ENCODE results near the gene C1R. TPM values are rescaled to one million over a fixed set of nuclear protein-coding genes. Genes with fewer than 3 reads are reported as not detected.
"Not testable (repeated sequence)": the region's sequence is repeated elsewhere in the genome, so short reads cannot be mapped to it uniquely, and the experiment has no call there.

The C1R gene
- total RNA-seq, 1 experiment from 2014 or later: 1.3 TPM

DNA sequence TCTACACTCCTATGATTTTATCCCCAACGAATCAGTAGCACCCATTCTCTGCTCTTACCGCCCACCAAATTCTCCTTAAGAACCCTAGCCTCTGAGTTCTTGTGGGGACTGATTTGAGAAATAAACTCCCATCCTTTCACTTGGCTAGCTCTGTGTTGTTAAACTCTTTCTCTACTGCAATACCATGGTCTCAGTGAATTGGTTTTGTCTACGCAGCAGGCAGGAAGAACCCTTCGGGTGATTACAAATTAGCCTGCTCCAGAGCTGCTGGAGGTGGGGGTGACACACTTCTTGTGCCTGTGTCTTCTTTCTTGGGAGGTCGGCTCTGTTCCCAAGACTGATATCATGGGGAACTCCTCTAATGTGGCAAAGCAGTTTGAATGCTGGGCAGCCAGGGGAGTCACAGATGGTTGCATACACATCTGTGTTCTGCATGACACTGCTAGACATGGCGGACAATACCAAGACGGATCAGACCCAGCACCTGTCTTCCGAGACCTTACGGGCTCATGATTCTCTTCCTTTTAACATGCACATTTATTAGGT lies 33.3 kb downstream of the C1R start:
- no peak overlapping the region for H3K27ac ChIP-seq (ENCODE audit: low read length)
- no peak overlapping the region for H3K4me3 ChIP-seq (ENCODE audit: low read depth in 2 of 2, low read length in 2 of 2)
- H3K36me3 ChIP-seq (ENCODE audit: control insufficient read depth, insufficient read depth, low read length): no peaks in the 10 kb centered on the region
- H3K4me1 ChIP-seq (ENCODE audit: control insufficient read depth, insufficient read depth, low read length): no peaks in the 10 kb centered on the region
- TF ChIP-seq SIN3A (IDR thresholded peaks at IDR 0.05; ENCODE audit: borderline replicate concordance, insufficient read depth, low read depth, low read length) (no peak), TCF7L2 (IDR thresholded peaks at IDR 0.05; ENCODE audit: low read depth, low read length) (no peak), POLR2AphosphoS5 (IDR thresholded peaks at IDR 0.05; ENCODE audit: low read depth, low read length) (no peak)
- TF ChIP-seq, protein P1, sequence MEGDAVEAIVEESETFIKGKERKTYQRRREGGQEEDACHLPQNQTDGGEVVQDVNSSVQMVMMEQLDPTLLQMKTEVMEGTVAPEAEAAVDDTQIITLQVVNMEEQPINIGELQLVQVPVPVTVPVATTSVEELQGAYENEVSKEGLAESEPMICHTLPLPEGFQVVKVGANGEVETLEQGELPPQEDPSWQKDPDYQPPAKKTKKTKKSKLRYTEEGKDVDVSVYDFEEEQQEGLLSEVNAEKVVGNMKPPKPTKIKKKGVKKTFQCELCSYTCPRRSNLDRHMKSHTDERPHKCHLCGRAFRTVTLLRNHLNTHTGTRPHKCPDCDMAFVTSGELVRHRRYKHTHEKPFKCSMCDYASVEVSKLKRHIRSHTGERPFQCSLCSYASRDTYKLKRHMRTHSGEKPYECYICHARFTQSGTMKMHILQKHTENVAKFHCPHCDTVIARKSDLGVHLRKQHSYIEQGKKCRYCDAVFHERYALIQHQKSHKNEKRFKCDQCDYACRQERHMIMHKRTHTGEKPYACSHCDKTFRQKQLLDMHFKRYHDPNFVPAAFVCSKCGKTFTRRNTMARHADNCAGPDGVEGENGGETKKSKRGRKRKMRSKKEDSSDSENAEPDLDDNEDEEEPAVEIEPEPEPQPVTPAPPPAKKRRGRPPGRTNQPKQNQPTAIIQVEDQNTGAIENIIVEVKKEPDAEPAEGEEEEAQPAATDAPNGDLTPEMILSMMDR (IDR thresholded peaks at IDR 0.05): no peak
- TF ChIP-seq, protein P2, sequence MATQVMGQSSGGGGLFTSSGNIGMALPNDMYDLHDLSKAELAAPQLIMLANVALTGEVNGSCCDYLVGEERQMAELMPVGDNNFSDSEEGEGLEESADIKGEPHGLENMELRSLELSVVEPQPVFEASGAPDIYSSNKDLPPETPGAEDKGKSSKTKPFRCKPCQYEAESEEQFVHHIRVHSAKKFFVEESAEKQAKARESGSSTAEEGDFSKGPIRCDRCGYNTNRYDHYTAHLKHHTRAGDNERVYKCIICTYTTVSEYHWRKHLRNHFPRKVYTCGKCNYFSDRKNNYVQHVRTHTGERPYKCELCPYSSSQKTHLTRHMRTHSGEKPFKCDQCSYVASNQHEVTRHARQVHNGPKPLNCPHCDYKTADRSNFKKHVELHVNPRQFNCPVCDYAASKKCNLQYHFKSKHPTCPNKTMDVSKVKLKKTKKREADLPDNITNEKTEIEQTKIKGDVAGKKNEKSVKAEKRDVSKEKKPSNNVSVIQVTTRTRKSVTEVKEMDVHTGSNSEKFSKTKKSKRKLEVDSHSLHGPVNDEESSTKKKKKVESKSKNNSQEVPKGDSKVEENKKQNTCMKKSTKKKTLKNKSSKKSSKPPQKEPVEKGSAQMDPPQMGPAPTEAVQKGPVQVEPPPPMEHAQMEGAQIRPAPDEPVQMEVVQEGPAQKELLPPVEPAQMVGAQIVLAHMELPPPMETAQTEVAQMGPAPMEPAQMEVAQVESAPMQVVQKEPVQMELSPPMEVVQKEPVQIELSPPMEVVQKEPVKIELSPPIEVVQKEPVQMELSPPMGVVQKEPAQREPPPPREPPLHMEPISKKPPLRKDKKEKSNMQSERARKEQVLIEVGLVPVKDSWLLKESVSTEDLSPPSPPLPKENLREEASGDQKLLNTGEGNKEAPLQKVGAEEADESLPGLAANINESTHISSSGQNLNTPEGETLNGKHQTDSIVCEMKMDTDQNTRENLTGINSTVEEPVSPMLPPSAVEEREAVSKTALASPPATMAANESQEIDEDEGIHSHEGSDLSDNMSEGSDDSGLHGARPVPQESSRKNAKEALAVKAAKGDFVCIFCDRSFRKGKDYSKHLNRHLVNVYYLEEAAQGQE (IDR thresholded peaks at IDR 0.05; ENCODE audit: insufficient read depth in 1 of 2, low read depth in 2 of 2, low read length in 1 of 2): no peak
- ChIA-PET CTCF (no interaction called here), POLR2A (no interaction called here)
- BruUV-seq (replicated peaks): no TSS peak
- no peaks in the 10 kb centered on the region for H3K9me3 ChIP-seq (ENCODE audit: control insufficient read depth, insufficient read depth, low read depth, low read length)
- in situ Hi-C loops (cut with HindIII; ENCODE audit: low pct_unique_long_range_greater_than_20kb, low sequenced_read_pairs) (no loop called here), intact Hi-C loops (cut with micrococcal nuclease; ENCODE audit: unreplicated experiment) (no loop called here)
- DNase-seq (ENCODE audit: low read depth, low spot score): no peak
- no peak for ATAC-seq
- peaks cover 3% of the 10 kb centered on the region; the same call in 1 of the 2 replicates for H3K27me3 ChIP-seq (ENCODE audit: control insufficient read depth, insufficient read depth, low read length)

DNA sequence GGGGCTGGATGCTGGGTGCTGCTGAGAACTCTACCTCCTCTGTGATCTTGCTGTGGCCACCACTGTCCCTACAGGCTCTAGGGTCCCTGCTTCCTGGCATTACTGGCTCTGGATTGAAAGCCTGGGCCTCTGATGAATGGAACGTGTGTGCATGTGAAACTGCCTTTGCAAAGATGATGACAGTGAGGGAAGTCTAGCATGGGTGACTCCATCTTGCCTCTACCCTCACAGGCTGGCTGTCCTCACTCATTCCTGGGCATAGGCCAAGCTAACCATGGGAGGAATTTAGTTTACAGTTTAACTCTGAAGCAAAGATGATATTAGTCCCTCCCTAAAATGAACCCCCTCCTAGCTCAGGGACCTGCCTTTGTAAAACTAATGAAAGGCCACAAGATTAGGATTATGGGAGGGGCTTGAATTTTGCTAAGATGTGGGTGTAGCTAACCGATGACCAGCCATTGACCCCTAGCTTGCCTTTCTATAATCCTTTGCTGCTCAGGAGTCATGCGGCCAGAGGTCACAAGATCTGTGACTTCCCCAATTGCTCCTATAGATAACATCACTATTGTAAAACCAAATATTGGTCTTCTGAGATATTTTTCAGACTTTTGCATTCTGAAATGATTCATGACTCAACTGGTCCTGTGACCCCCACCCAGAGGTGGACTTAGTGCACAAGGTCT lies 33.9 kb downstream of the C1R start:
- no TSS peak for BruUV-seq (replicated peaks)
- in situ Hi-C loops (cut with HindIII; ENCODE audit: low pct_unique_long_range_greater_than_20kb, low sequenced_read_pairs) (no loop called here), intact Hi-C loops (cut with micrococcal nuclease; ENCODE audit: unreplicated experiment) (no loop called here)
- peaks cover 3% of the 10 kb centered on the region; the same call in 1 of the 2 replicates for H3K27me3 ChIP-seq (ENCODE audit: control insufficient read depth, insufficient read depth, low read length)
- H3K9me3 ChIP-seq (ENCODE audit: control insufficient read depth, insufficient read depth, low read depth, low read length): no peaks in the 10 kb centered on the region
- POLR2A ChIA-PET: no interaction called here
- H3K4me3 ChIP-seq (ENCODE audit: low read depth in 2 of 2, low read length in 2 of 2): no peak overlapping the region
- CTCF ChIA-PET: no interaction called here
- no peaks in the 10 kb centered on the region for H3K36me3 ChIP-seq (ENCODE audit: control insufficient read depth, insufficient read depth, low read length)
- no peak for DNase-seq (ENCODE audit: low read depth, low spot score)
- no peak overlapping the region for H3K27ac ChIP-seq (ENCODE audit: low read length)
- TF ChIP-seq, protein P2 (IDR thresholded peaks at IDR 0.05; ENCODE audit: insufficient read depth in 1 of 2, low read depth in 2 of 2, low read length in 1 of 2): no peak
- TF ChIP-seq TCF7L2 (IDR thresholded peaks at IDR 0.05; ENCODE audit: low read depth, low read length) (no peak), SIN3A (IDR thresholded peaks at IDR 0.05; ENCODE audit: borderline replicate concordance, insufficient read depth, low read depth, low read length) (no peak)
- TF ChIP-seq, protein P1 (IDR thresholded peaks at IDR 0.05): no peak
- H3K4me1 ChIP-seq (ENCODE audit: control insufficient read depth, insufficient read depth, low read length): no peaks in the 10 kb centered on the region
- no peak for ATAC-seq

DNA sequence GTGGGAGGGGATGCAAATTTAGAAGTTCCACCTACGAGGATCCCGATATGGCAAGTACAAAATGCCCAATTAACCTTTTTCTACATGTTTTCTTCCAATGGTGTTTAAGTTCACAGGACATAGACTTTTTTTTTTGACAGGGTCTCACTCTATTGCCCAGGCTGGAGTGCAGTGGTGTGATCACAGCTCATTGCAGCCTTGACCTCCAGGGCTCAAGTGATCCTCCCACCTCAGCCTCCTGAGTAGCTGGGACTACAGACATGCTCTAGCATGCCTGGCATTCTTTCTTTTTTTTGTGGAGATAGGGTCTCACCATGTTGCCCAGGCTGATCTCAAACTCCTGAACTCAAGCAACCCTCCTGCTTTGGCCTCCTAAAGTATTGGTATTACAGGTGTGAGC lies 36.5 kb downstream of the C1R start:
- H3K27ac ChIP-seq (ENCODE audit: low read length); DNase-seq (ENCODE audit: low read depth, low spot score); POLR2A ChIA-PET; in situ Hi-C loops (cut with HindIII; ENCODE audit: low pct_unique_long_range_greater_than_20kb, low sequenced_read_pairs); BruUV-seq (replicated peaks); H3K36me3 ChIP-seq (ENCODE audit: control insufficient read depth, insufficient read depth, low read length); intact Hi-C loops (cut with micrococcal nuclease; ENCODE audit: unreplicated experiment); H3K27me3 ChIP-seq (ENCODE audit: control insufficient read depth, insufficient read depth, low read length); ATAC-seq; CTCF ChIA-PET; H3K9me3 ChIP-seq (ENCODE audit: control insufficient read depth, insufficient read depth, low read depth, low read length); H3K4me1 ChIP-seq (ENCODE audit: control insufficient read depth, insufficient read depth, low read length); H3K4me3 ChIP-seq (ENCODE audit: low read depth in 2 of 2, low read length in 2 of 2): not testable (repeated sequence)

Measured in Panc1 (cell line).